HG02642 (cell line): ENCODE measurements around the gene VAMP2.

Source experiments
- ATAC-seq: cut with Tn5 transposase; IDR thresholded peaks from one replicate; pipeline ENCODE4 v1.9.1; 2021; ENCODE audit warnings: mild to moderate bottlenecking; ENCODE audit not compliant: unreplicated experiment, poor library complexity

The VAMP2 gene

DNA sequence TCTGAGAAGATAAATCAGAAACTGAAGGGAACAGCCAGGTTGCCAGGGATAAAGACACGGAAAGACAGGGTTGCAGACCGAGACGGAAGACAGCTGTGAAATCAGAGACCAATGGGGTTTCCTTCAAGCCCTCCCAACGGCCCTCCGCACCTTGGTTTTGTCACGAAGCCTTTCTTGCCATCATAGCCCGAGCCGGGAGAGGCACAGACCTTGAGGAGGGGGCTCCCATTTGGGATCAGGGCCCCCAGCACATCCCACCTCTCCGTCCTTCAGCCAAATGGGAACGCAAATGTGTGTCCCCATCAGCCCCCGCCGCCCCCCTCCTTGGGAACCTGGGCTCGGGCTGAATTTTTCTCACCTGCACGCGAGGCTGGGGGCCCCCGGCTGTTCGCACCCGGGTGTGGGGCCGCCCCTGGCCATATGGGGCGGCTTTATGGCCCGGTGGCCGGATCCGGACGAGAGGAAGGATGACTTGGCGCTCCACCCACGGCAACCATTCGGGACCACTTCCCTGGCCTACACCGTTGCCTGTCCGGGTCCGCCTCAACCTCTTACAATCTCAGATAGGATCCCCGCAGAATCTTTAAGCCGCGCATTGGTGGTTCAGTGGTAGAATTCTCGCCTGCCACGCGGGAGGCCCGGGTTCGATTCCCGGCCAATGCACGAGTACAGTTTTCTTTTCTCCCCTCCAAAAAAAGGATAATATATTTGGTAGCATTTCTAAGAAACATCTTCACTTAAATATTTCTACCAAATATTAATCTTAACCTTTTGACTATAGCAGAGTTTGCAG lies 37.4 kb downstream of the VAMP2 start:
- peak; percentile 29 for ATAC-seq

DNA sequence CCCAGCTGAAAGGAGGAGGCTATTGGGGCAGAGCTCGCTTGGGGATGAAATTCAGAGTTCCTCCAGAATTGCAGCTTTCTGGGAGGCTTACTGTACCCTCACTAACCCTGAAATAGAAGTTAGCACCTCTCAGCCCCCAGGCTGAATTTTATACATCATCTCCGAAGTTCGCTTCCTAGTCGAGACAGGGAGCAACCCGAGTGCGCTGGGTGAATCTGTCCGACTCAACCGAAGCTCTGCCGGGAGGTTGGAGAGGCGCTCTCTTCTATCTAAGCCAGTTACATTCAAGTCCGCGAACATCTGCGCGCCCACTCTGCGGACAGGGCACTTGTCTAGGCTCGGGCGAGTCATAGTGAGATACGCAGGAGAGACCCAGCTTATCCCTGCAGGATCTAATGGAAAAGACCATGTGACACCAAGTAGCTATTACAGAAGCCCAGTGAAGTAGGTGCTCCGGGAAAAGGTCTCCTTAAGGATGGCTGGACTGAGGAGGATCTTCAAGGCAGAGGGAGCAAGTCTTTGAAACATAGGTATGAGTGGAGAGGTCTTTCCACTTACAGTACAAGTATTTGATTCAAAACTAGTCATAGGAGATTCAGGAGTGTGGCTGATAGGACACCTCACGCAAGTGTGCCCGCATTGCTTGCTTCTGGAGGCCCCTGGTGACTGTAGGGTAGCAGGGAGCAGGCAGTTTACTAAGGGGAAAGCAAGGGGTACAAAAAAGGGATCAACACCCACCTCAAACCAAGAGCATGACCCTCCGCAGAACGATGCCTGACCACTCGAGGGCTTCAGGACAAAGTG lies 38.2 kb downstream of the VAMP2 start:
- no peak for ATAC-seq

DNA sequence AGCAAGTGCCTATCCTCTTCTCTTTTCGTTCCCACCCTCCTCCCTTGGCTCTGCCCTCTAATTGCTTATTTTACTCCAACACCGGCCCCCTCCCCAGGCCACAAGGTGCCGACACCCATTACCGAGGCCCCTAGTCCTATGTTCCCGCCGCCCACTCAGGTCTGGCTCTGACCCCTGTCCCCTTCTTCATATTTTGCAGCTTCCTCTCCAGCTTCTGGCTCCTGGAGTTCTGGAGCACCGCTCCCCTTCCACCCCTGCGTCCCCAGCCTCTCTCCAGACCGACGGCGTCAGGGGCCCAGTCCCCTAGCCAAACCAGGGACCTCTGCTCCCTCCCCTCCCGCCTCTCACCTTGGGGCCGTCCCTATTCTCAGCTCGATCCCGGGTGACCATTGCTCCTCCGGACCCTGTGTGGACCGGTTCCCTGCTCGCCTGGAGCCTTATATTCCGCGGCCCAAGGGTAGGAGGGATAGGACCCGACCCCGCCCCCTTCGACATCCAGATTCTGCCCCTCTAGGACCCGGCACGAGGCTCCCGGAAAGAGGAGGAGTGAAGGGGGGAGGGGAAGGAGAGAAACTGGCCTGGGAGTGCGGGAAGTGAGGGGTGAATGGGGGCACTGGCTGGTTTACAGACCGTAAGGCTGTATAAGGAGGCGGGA lies 38.9 kb downstream of the VAMP2 start, which contains the start of gene HES7:
HES7 (minus strand) TSS at position 412 of the 655 bp plus-strand sequence; CDS start at position 390, 22 bp downstream.
- no peak for ATAC-seq

DNA sequence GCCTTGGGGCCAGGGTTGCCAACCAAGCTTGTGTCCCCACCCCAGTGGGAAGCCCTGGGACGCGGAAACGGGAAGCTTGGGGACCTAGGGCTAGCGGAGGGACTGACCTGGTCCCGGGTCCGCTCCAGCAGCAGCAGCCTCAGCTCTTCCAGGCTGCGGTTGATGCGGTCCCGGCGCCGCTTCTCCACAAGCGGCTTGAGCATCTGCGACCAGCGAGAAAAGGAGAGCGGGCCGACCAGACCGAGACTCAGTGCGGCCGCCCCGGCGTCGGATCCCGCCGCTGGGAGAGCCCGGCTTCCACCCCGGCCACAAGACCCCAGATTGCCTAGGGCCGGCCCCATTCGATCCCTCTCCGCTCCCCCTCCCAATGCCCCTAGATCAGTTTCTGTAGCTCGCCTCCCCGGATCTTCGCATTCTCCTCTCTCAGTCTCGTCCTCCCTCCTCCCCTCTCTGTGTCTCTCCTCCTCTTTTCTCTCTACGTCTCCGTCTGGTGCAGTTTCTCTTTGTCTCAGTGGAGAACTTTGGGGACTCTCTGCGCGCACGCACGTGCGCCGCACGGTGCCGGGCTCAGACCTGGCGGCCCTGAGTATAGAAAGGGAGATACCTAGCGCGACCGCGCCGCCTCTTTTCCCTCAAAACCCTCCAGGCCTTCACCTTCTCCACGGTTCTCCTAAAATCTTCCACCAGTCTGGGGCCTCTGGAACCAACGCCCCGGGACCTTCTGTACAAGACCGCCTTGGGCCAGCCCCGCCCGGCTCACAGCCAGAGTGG lies 39.6 kb downstream of the VAMP2 start:
- ATAC-seq = no peak

DNA sequence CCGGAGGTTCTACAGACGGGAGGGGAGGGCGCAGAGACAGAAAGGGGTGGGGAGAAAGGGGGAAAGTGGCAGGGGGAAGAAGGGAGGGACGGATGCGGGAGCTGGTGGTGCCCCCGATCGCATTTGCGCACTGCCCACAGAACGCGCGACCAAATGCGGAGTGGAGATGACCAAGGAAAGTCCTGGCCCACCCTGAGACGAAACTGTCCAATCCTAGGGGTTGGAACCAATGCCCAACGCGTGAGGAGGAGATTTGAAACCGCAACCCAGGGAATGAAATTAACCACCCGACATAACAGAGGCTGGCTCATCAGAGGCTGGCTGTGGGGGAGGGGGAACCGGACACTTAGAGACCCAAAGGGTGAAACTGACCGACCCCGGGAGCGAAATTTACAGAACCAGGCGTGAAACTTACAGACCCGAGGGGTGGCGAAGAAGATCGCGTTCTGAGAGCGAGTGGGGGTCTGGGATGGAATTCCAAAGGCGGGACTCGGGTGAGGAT lies 40.3 kb downstream of the VAMP2 start:
- ATAC-seq = no peak

DNA sequence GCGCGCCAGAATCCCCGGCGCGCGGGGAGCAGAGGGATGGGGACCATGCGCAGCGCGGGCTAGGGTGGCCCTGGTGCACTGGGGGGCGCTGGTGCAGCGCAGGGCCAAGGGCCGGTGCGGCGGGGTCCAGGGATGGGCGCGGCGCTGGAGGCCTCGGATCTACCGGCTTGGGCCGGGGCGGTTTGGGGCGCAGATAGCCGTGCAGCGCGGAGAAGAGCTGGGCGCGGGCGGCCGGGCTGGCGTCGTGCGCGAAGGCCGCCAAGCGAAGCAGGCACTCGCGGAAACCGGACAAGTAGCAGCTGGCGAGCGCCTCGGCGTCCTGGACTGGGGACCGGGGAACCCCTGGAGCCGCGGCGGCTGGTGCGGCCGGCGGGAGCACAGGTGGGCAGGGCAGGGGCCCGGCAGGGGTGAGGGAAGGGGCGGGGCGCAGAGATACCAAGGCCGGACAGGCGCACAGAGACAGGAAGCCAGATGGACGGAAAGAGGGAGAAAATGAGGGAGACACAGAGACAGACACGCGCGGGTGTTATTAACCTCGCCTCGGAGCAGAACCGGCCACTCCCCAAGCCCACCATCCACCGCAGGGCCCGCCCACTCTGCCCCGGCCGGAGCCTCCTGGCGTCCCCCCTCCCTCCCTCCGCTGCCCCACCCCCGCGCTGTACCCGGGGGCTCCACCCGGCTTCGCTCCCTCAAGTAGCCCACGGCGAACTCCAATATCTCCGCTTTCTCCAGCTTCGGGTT lies 40.9 kb downstream of the VAMP2 start:
- peak; percentile 30 for ATAC-seq

DNA sequence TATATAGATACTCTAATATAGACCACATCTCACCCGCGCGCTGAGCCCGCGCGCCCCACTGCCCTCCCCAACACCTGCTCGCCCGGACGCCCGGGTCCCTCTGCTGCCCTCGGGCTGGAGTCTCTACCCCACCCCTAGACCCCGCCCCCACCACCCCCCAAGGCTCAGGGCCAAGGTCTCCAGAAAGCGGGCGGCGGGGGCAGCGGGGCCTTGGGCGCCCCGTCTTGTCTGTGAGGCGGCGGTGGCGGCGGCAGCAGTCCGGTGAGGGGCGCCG lies 41.4 kb downstream of the VAMP2 start:
- ATAC-seq = no peak

DNA sequence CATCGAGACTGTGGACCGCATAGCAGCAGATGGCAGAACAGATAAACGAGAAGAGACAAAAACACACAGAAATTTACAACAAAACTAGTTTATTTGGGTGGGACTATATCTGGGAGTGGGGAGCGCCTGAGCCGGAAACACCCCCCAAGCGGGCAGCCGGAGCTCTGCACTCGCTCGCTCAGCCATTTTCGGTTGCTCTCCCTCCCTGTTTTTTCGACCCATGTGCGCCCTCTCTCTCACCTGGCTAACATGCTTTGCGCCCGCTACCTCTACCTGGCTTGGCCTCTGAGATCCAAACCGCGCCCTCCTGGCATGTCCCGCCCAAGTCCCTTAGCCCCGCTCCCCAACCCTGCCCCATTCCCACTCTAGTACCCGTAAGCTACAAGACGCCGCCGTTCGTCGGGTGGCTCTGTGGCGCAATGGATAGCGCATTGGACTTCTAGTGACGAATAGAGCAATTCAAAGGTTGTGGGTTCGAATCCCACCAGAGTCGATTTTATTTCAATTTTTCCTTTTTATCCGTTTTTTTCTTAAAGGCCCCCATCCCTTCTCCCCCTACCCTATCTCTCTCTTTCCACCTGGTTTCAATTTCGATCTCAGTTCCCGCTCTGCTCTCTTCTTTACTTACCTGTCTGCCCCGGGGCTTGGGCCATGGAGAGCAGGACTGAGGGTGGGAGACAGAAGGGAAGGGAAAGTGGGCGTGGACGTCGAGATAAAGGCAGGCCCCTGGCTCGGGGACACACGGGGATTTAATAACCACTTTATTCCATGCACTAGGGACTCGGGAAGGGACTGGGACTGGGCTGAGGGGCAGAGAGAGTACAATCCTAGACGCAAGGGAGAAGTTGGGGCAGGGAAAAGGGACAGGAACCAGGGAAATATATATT lies 42.0 kb downstream of the VAMP2 start:
- no peak for ATAC-seq

DNA sequence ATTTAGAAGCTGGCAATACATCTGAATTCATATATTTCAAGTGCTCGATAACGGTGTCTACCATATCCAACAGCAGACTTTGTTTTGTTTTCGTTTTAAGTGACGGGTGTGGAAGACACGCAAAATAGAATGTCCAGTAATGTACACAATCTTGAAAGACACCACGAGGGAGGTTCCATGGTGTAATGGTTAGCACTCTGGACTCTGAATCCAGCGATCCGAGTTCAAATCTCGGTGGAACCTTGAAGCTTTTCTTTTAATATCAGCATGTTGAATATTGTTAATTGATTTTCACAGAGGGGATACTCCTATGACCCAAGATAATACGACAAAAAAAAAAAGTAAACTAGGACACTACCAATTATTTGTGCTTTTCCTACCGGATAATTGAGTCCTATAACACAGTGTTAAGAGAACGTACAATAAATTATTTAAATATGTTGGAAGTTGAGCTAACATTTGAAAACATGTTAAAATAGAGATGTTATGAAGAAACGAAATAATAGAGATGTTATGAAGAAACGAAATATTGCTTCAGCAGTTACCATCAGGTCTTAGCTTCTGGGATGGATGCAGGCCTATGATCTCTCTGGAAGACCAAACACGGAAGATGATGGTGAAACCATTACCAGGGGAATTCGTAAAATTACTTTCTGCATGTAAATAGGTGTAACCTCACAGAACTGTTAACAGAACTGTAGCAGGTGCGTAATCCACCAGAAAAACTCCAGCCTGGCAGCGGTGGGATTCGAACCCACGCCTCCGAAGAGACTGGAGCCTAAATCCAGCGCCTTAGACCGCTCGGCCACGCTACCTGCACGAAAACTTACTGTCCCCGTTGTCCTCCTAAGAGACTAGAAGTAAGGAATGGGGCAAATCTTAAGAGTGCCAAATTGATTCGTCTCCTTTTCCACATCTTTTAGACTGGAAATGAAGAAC lies 42.9 kb downstream of the VAMP2 start:
- peak; percentile 25 for ATAC-seq

DNA sequence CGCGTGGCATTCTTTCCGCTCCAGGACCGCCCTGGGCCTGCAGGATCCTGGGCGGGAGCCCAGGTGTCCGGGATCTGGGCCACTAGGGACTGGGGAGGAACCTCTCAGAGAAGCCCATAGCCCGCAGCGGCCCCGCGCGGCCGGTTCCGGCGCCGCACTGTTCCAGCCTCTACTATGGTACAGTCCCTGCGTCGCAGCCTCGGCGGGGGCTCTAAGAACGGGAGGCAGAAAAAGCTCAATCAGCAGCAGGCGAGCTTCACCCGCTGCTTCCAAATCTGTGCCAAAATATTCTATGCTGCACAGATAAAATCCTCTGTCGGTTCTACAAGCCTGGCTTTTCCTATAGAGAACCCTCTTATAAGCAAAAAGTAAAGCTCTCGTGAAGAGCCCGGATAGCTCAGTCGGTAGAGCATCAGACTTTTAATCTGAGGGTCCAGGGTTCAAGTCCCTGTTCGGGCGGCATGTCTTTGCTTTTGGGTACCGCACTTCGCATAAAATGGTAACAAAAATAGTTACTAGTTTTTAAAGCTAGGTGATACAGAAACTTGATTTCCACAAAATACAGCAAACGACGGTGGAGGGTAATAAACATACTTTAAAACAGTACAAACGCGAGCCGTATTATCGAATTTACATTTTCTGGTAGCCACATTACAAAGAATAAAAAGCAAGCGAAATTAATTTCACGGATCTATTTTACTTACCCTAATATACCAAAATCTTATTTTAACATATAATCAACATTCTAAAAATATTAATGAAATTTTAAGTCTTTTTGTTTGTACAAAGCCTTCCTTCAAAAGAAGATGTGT lies 43.8 kb downstream of the VAMP2 start:
- ATAC-seq = peak; percentile 46

DNA sequence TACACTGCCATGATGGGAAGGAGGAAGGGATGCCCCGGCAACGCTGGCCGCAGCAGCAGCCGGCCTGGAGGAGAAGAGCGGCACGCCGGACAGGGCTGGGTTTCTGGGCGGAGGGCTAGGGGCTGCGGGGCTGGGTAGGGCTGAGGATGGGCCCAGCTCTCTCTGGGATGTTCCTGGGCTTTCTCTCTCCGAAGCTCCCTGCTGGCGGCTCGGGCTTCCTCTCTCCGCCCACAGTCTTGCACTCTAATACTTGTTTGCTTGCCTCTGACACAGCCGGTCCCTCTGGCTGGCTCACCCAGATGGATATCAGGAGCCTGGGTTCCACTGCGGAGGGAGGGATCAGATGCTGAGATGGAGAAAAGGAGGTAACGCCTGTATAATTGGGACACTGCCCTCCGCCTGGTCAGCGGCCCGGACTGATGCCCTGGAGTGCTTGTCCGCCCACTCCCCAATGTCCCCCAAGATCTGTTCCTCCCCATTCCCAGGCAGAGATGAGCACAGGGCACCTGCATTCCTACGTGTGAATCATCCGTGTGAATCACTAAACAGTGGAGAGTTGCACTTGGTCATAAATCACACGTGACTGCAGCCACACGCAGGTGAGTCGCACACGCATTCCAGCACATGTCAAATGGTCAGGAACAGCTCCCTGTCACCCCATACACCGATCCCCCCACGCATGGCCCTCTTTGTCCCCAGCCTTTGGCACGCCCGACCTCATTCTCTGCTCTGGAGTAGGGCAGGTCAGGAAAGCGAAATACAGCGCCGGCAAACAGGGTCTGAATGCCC lies 44.6 kb downstream of the VAMP2 start, which contains the start of gene ALOXE3:
ALOXE3 (minus strand) TSS at position 535 of the 789 bp plus-strand sequence; CDS start at position 11, 524 bp downstream.
- ATAC-seq = no peak

DNA sequence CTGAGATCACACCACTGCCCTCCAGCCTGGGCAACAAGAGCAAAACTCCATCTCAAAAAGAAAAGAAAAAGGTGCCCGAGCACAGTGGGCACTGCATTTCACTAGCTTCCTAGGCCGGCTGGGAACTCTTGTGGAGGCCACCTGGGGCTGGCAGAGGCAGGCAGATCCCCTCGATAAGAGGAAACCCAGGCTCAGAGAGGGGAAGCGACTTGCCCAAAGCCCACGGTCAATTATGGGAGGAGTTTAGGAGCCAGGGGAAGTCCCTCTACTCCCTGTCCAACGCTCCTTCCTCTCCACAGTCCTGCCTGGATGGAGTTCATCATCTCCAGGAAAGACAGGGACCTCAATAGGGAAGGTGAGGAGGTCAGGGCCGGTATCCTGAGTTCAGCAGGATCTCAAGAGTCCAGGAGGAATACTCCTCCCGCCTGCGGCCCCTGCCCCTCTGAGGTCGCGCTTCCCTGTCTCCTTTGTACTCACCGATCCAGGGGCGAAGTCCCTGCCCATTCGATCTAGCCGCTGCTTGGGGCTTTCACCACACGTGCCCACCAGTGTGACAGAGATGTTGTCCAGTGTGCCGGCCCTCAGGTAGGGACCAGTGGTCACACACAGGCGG lies 45.3 kb downstream of the VAMP2 start:
- no peak for ATAC-seq

DNA sequence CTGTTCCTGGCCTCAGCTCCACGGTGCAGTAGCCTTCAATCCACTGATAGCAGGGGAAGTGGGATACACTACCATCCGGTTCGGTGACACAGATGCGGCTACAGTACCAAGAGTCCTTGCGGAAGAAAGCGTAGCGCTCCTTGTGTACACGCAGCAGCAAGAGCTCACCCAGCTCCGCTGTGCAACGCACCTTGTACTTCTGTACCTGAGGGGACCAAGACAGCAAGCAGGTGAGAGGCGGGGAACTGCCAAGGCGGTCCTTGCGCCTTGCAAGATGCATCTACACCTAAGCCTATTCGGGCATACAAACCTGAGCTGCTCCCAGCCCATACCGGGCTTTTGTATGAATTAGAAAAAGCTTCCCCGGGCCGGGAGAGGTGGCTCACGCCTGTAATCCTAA lies 46.0 kb downstream of the VAMP2 start:
- ATAC-seq = no peak

DNA sequence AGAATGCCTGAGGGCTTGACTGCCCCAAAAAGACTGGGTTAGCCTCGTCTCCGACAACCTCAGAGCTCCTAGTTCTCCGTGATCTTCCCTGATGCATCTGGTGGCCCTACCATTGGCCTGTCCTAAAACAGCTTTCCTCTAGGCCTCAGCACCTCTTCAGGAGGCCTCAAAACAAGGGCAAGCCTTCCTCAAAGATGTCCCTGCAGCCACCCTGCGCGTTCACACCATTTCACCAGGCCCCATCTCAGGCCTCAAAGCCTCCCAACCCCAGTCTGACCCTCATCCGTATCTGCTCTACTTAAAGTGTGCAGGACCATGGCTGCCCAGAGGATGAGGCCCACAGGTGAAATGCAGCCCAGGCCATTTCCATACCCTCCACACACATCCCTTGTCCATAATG lies 51.8 kb downstream of the VAMP2 start:
- ATAC-seq = no peak

DNA sequence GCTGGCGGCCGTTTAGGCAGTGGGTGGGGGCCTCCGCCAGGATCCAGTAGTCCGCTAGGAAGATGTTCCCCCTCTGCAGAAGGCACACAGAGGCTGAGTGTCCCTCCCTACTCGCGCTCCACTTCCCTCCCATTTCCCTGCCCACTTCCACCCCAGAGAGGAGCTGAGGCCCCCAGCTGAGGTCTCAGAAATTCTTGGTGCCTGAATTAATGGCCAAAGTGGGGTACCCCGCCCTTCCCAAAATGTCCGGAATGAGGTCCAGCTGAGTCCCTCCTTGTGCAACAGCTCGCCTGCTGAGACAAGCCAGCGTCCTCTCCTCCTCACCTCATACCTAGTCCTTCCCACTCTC lies 52.3 kb downstream of the VAMP2 start:
- no peak for ATAC-seq
